Neural cell (in vitro differentiated cells): ENCODE measurements around the gene CHD8. TPM values are rescaled to one million over a fixed set of nuclear protein-coding genes. Genes with fewer than 3 reads are reported as not detected.

ENCODE experiments used
- H2AFZ ChIP-seq: fragments of 200-600, 300-800 bp; sonication (generic), shearing (Covaris generic); 2 replicates; pipeline ENCODE4 v1.6.0; 2014; ENCODE audit warnings: low read depth, mild to moderate bottlenecking, antibody characterized with exemption, low read length, moderate library complexity
- H3F3A ChIP-seq: fragments of 200-600 bp; shearing (Covaris generic); 2 replicates; pipeline ENCODE4 v1.6.1; 2016; ENCODE audit warnings: mild to moderate bottlenecking, moderate library complexity, mixed read lengths, antibody characterized with exemption, low read length; ENCODE audit not compliant: insufficient read depth, poor library complexity, severe bottlenecking
- H3K27ac ChIP-seq: fragments of 200-600, 300-800 bp; sonication (generic), shearing (Covaris generic); 2 replicates; pipeline ENCODE4 v1.5.1; 2014; ENCODE audit warnings: mild to moderate bottlenecking, low read length, moderate library complexity
- H3K27me3 ChIP-seq: fragments of 300-800, 200-600 bp; sonication (generic), shearing (Covaris generic); 2 replicates; pipeline ENCODE4 v1.6.0; 2014; ENCODE audit warnings: mild to moderate bottlenecking, low read depth, low read length, moderate library complexity; ENCODE audit not compliant: insufficient read depth
- H3K36me3 ChIP-seq: fragments of 300-800, 200-600 bp; sonication (generic), shearing (Covaris generic); 2 replicates; pipeline ENCODE4 v1.5.1; 2014; ENCODE audit warnings: mild to moderate bottlenecking, antibody characterized with exemption, low read length, moderate library complexity; ENCODE audit not compliant: insufficient read depth
- H3K4me2 ChIP-seq: fragments of 300-800, 200-600 bp; sonication (generic), shearing (Covaris generic); 2 replicates; pipeline ENCODE4 v1.6.0; 2014; ENCODE audit warnings: mild to moderate bottlenecking, low read length
- H3K4me3 ChIP-seq: fragments of 300-800, 200-600 bp; sonication (generic), shearing (Covaris generic); 2 replicates; pipeline ENCODE4 v1.5.1; 2014; ENCODE audit warnings: mild to moderate bottlenecking, low read length, moderate library complexity
- H3K79me2 ChIP-seq: fragments of 200-600 bp; shearing (Covaris generic); replicated peaks from 2 replicates; pipeline ENCODE4 v1.6.0; 2014; ENCODE audit warnings: mild to moderate bottlenecking, low read length, moderate library complexity; ENCODE audit not compliant: insufficient read depth
- H3K9ac ChIP-seq: fragments of 300-800, 200-600 bp; sonication (generic), shearing (Covaris generic); 2 replicates; pipeline ENCODE4 v1.6.1; 2016; ENCODE audit warnings: mild to moderate bottlenecking, low read length, mixed read lengths
- H3K9me2 ChIP-seq: fragments of 200-600 bp; shearing (Covaris generic); 2 replicates; pipeline ENCODE4 v1.6.1; 2016; ENCODE audit warnings: mild to moderate bottlenecking, low read length, mixed read lengths; ENCODE audit not compliant: insufficient read depth
- H3K9me3 ChIP-seq: fragments of 200-600, 300-800 bp; sonication (generic), shearing (Covaris generic); 2 replicates; pipeline ENCODE4 v1.6.1; 2016; ENCODE audit warnings: mild to moderate bottlenecking, mixed run types, low read length, moderate library complexity, mixed read lengths
- H4K20me1 ChIP-seq: fragments of 200-600 bp; shearing (Covaris generic); 2 replicates; pipeline ENCODE4 v1.6.1; 2016; ENCODE audit warnings: mild to moderate bottlenecking, mixed run types; ENCODE audit not compliant: insufficient read depth
- EP300 ChIP-seq: fragments of 450-650 bp; conservative IDR thresholded peaks from 2 replicates; pipeline ENCODE4 v1.6.1; 2014; ENCODE audit warnings: antibody characterized with exemption, mild to moderate bottlenecking, moderate library complexity; ENCODE audit not compliant: poor library complexity, severe bottlenecking
- EZH2 ChIP-seq: fragments of 200-600, 300-800 bp; shearing (Covaris generic), sonication (generic); IDR thresholded peaks from 2 replicates; pipeline ENCODE4 v1.6.1; 2014; ENCODE audit warnings: antibody characterized with exemption, low read length, borderline replicate concordance, mild to moderate bottlenecking; ENCODE audit not compliant: insufficient read depth, poor library complexity, severe bottlenecking
- MXI1 ChIP-seq: fragments of 450-650 bp; conservative IDR thresholded peaks from 2 replicates; pipeline ENCODE4 v1.6.1; 2014; ENCODE audit warnings: antibody characterized with exemption, mild to moderate bottlenecking; ENCODE audit not compliant: poor library complexity, severe bottlenecking
- POLR2AphosphoS5 ChIP-seq: IDR thresholded peaks from 2 replicates; pipeline ENCODE4 v1.6.1; 2012
- RAD21 ChIP-seq: fragments of 450-650 bp; conservative IDR thresholded peaks from 2 replicates; pipeline ENCODE4 v1.6.1; 2014; ENCODE audit warnings: antibody characterized with exemption, mild to moderate bottlenecking, moderate library complexity
- SMC3 ChIP-seq: fragments of 450-650 bp; conservative IDR thresholded peaks from 2 replicates; pipeline ENCODE4 v1.6.1; 2014; ENCODE audit warnings: antibody characterized with exemption, mild to moderate bottlenecking, moderate library complexity; ENCODE audit not compliant: poor library complexity
- TAF1 ChIP-seq: IDR thresholded peaks from 2 replicates; pipeline ENCODE4 v1.6.1; 2012; ENCODE audit warnings: low read depth
- polyA plus RNA-seq: library from polyadenylated mRNA; depleted of rRNA; stranded (reverse); fragments of >200 nt; gene quantifications from 2 replicates; pipeline ENCODE4 v1.2.3, GENCODE V29; 2014
- TF ChIP-seq, protein P1 (sequence below): fragments of 450-650 bp; IDR thresholded peaks from 2 replicates; pipeline ENCODE4 v1.5.1; 2014; ENCODE audit warnings: antibody characterized with exemption, mild to moderate bottlenecking, moderate library complexity; ENCODE audit not compliant: poor library complexity, severe bottlenecking
- TF ChIP-seq, protein P2 (sequence below): IDR thresholded peaks from 2 replicates; pipeline ENCODE4 v1.6.1; 2012; ENCODE audit warnings: borderline replicate concordance

Gene CHD8
- polyA plus RNA-seq, 1 donor from 2014 or later = 44.1 TPM

DNA sequence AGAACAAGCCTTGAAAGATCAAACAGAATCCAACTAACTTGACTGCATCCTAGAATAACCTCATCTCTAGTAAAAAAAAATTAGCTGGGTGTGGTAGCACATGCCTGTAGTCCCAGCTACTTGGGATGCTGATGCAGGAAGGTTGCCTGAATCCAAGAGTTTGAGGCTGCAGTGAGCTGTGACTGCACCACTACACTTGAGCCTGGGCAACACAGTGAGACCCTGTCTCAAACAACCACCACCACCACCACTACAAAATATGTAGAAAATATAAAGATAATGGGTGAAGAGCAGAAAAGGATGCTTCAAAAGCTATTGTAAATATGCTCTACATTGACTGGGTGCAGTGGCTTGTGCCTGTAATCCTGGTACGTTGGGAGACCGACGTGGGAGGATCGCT, 99.4 kb downstream of the CHD8 start:
- Histone ChIP-seq H3K27ac (no peak overlapping the region), H2AFZ (no peak overlapping the region), H3F3A (no peaks in the 10 kb centered on the region), H3K9me2 (no peaks in the 10 kb centered on the region), H3K4me3 (no peak overlapping the region), H3K27me3 (no peaks in the 10 kb centered on the region), H3K79me2 (no peaks in the 10 kb centered on the region), H3K36me3 (no peaks in the 10 kb centered on the region), H3K9ac (no peak overlapping the region), H4K20me1 (no peaks in the 10 kb centered on the region), H3K9me3 (no peaks in the 10 kb centered on the region), H3K4me2 (no peak overlapping the region)
- no peak for TF ChIP-seq RAD21
- no peak for TF ChIP-seq POLR2AphosphoS5
- TF ChIP-seq TAF1 = no peak
- TF ChIP-seq, protein P1, sequence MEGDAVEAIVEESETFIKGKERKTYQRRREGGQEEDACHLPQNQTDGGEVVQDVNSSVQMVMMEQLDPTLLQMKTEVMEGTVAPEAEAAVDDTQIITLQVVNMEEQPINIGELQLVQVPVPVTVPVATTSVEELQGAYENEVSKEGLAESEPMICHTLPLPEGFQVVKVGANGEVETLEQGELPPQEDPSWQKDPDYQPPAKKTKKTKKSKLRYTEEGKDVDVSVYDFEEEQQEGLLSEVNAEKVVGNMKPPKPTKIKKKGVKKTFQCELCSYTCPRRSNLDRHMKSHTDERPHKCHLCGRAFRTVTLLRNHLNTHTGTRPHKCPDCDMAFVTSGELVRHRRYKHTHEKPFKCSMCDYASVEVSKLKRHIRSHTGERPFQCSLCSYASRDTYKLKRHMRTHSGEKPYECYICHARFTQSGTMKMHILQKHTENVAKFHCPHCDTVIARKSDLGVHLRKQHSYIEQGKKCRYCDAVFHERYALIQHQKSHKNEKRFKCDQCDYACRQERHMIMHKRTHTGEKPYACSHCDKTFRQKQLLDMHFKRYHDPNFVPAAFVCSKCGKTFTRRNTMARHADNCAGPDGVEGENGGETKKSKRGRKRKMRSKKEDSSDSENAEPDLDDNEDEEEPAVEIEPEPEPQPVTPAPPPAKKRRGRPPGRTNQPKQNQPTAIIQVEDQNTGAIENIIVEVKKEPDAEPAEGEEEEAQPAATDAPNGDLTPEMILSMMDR = no peak
- TF ChIP-seq, protein P2, sequence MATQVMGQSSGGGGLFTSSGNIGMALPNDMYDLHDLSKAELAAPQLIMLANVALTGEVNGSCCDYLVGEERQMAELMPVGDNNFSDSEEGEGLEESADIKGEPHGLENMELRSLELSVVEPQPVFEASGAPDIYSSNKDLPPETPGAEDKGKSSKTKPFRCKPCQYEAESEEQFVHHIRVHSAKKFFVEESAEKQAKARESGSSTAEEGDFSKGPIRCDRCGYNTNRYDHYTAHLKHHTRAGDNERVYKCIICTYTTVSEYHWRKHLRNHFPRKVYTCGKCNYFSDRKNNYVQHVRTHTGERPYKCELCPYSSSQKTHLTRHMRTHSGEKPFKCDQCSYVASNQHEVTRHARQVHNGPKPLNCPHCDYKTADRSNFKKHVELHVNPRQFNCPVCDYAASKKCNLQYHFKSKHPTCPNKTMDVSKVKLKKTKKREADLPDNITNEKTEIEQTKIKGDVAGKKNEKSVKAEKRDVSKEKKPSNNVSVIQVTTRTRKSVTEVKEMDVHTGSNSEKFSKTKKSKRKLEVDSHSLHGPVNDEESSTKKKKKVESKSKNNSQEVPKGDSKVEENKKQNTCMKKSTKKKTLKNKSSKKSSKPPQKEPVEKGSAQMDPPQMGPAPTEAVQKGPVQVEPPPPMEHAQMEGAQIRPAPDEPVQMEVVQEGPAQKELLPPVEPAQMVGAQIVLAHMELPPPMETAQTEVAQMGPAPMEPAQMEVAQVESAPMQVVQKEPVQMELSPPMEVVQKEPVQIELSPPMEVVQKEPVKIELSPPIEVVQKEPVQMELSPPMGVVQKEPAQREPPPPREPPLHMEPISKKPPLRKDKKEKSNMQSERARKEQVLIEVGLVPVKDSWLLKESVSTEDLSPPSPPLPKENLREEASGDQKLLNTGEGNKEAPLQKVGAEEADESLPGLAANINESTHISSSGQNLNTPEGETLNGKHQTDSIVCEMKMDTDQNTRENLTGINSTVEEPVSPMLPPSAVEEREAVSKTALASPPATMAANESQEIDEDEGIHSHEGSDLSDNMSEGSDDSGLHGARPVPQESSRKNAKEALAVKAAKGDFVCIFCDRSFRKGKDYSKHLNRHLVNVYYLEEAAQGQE = no peak
- no peak for TF ChIP-seq SMC3
- TF ChIP-seq MXI1 = no peak
- no peak for TF ChIP-seq EZH2
- no peak for TF ChIP-seq EP300

DNA sequence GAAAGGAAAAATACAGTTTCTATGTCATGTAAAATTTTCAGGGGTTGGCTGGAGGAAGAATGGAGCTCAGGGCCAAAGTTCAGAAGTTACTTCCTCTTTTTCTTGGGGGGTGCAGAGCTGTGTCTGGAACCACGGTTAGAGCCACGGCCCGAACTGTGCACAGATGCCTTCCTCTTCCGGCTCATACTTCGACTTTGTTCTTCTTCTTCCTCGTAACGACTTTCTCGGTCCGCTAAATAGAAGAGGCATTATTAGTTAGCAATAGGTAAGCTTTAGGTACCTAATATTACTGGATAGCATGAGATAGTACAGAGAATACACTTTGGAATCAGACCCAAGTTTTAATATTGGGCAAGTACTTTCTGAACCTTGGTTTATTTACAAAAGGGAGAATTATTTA, 103.3 kb downstream of the CHD8 start:
- Histone ChIP-seq H2AFZ (no peak overlapping the region), H3K36me3 (no peaks in the 10 kb centered on the region), H3K4me3 (no peak overlapping the region), H3K9me2 (no peaks in the 10 kb centered on the region), H4K20me1 (no peaks in the 10 kb centered on the region), H3K27me3 (no peaks in the 10 kb centered on the region), H3K79me2 (no peaks in the 10 kb centered on the region), H3F3A (no peaks in the 10 kb centered on the region), H3K9me3 (no peaks in the 10 kb centered on the region), H3K4me2 (no peak overlapping the region), H3K9ac (no peak overlapping the region), H3K27ac (no peak overlapping the region)
- TF ChIP-seq MXI1 (no peak), RAD21 (no peak), SMC3 (no peak), EZH2 (no peak)
- TF ChIP-seq, protein P2 = no peak
